ENCODE data around the gene DNAJB5.
"Not testable (repeated sequence)": the region's sequence is repeated elsewhere in the genome, so short reads cannot be mapped to it uniquely, and the experiment has no call there.

The DNAJB5 gene

DNA sequence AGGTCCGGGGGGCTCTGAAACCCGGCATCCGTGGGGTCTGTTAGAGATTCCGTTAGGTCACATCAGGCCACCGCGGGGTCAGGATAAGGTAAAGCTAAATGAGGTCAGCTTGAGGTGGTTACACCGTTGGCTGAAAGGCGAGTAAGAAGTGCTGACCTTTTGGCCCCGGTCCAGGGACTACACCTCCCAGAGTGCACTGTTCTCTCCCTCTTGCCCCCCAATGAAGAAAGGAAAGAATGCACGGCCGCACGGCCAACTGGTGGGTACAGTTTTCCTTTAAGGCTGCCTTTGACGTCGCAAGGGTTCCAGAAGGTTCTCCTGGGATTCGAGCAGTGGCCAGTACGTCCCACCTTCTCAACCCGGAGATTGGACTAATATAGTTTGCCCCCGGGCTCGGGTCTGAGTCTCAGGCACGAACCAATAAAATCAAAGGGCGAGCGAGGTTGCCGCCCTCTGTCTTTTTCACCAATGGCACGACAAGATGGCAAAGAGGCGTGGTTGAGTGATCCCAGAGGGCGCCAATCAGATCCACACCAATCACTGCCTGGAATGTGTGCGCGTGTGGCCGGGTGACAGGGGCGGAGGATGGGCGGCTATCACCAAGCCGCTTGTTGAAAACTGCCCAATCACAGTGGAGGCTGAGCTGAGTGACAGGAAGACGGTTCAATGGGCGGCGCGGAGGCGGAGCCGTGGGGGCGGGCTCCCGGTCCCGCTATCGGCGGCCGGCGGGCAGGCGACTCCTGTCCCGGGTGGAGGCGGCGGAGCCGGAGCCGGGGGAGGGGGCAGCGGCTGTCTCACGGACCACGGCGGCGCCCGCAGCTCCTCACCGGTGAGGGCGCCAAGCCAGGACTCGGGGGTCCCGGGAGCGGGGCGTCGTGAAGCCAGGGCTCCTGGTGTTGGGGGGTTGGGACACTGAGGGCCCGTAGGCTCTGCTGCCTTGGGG lies at the start of gene DNAJB5:
Gene DNAJB5 (plus strand): TSS at position 743 of the 943 bp plus-strand sequence. CDS start 886 bp downstream, outside the sequence.
- peak; percentile 99 for DNase-seq (ENCODE audit: low spot score)

DNA sequence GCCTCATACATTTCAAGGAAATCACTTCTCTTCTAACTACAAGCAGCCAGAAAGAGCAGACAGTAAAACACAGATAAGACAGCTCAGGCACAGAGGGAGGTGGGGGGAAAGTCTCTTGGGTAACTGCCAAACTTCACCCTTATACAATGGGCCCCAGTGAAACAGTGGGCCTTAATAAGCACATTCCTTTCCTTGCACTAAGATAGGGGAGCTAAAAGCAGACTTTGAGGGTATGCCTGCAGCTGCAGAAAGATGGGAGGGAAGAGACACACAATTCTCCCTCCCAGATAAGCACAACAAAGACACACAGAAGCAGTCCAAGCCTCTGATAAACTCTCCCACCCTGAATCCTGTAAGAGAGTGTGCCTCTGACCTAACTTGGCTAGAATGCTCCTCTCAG lies 49.6 kb upstream of the DNAJB5 start:
- not testable (repeated sequence) for DNase-seq (ENCODE audit: low spot score)

DNA sequence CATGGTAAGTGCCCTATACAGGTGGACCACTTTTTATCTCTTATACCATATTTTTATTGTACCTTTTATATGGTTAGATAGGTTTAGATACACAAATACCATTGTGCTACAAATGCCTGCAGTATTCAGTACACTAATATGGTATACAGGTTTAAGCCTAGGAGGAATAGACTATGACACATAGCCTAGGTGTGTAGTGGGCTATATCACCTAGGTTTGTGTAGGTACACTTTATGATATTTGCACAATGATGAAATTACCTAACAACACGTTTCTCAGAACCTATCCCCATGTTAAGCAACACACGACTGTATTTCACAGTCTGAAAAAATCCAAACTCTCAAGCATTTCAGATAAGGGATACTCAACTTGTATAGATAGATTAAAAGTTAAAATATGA lies 41.1 kb upstream of the DNAJB5 start:
- no peak for DNase-seq (ENCODE audit: low spot score)

DNA sequence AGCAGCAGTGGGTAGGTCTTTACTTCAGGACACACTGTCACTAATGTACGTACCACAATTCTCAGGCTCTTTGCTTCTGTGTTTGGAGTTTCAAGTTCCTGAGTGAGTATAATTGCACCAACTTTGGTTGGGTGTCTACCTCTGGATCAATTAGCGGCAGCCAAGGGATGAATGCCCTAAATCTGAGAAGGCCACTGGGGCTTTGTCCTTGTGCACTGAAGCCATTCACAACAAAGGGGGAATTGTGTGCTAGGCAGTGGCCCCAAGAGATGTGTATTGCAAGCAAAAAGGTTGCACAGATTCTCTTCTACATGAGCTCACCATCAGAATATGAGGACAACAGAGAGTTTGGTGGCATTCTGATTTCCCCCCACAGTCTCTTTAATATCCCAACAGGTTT lies 35.3 kb upstream of the DNAJB5 start:
- DNase-seq (ENCODE audit: low spot score) = no peak

DNA sequence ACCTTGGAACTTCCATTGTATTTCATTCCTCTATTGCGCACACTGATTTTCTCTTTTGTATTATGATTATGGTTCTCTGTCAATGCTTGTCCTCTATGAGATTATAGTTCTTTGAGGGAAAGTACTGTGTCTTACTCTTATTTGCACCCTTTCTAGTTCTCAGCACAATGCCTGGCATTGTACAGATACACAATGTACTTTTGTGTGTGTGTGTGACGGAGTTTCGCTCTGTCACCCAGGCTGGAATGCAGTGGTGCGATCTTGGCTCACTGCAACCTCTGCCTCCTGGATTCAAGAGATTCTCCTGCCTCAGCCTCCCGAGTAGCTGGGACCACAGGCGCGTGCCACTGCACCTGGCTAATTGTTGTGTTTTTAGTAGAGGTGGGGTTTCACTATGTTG lies 33.5 kb upstream of the DNAJB5 start:
- DNase-seq (ENCODE audit: low spot score) = not testable (repeated sequence)

DNA sequence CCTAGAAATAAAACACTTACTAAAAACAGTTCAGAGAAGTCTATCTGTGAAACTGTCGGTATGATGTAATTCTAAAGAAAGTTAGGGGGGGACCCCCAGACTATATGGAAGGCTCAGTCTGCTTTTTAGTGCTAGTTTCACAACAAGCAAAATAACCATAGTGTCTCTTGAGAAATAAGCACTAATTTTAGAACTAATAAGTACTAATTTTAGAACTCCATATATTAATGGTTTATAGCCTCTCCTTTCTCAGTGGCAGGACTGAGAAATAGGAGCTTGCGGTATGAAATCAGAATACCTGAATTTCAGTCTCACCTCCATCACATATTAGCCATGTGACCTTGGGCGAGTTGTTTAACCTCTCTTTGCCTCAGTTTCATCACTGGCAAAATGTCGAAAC lies 32.9 kb upstream of the DNAJB5 start:
- DNase-seq (ENCODE audit: low spot score) = no peak

DNA sequence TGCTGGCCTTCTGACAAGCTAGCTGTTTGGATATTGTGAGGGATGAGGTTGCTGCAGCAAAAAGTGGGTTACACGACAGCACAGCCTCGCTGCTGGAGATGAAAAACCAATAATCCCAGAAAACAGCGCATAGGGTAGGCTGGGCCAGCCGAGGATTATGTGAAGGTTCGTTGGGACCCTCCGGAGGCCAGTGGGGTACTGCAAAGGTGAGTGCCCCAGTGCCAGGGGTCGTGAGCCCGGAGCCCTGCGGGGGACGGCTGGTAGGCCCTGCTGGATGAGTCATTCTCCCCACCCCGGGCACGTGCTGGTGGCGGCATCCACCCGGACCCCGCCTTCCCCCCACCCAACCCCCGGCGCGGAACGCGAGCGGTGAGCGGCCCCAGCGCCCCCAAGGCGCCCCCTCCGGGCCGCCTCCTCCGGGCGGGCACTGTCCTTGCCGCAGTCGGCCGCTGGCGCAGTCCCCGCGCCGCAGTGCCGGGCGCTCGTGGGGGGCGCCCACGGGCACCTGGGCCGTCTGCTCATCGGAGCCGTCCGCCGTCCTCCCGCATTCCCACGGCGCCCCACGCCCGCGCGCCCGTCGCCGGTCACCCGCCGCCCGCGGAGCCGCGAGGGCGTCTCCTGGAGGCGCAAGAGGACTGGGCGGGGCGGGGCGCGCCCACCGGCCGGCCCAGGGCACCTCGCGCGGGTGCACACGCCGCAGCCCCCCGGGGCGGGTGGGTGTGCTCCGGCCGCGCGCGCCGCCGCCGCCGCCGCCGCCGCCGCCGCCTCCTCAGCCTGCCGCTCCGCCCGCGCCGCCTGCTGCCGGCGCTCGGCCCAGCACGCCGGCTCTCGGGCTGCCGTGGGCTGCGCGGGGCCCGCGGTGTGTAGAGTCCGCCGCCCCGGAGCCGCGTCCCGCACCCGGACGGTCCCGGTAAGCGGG lies 31.8 kb upstream of the DNAJB5 start, which contains the start of gene PHF24:
Gene PHF24 (plus strand): TSS at position 794 of the 919 bp plus-strand sequence. CDS start 13,014 bp downstream, outside the sequence.
- no peak for DNase-seq (ENCODE audit: low spot score)

DNA sequence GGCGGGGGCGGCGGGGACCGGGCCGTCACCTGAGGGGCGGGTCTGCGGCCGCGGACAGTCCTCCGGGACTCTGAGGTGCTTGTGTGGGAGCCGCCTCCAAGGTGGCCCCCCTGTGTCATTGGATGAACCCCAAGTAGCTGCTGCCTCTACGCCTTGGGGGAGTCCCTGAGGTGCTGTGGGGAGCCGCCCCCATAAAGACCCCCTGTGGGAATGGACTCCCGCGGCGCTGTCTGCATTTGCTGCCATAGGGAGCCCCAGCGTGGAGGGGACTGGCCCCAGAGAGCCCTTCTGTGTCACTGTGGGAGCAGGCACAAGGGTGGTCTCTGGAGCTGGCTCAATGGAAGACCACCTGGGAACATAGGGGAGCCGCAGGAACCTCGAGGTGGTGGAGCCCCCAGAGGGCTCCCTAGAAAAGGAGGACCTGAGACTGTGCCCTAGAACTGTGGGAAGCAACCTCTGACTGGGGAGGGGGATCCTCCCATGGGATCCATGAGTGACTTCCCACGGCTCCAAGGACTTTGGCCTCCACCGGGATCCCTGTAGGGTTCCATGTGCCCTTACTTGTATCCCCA lies 31.0 kb upstream of the DNAJB5 start:
- no peak for DNase-seq (ENCODE audit: low spot score)

DNA sequence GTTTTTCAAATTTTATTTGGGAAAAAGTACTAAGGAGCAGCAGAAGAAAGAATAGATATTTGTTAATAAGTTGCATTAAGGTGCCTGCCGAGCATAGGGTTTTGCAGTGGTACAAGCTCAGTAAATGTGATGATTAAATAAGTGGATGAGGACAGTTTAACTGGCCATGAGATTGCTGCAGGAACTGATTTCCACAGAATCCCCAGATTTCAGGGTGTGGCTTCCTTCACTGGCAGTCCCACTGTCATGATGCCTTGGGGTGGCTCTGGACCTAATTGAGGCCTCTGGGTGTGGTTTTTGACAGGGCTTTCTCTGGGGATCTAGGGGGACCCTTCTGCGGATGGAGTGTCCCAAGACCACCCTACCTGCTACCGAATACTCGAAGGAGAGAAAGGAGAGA lies 30.1 kb upstream of the DNAJB5 start:
- DNase-seq (ENCODE audit: low spot score) = no peak

DNA sequence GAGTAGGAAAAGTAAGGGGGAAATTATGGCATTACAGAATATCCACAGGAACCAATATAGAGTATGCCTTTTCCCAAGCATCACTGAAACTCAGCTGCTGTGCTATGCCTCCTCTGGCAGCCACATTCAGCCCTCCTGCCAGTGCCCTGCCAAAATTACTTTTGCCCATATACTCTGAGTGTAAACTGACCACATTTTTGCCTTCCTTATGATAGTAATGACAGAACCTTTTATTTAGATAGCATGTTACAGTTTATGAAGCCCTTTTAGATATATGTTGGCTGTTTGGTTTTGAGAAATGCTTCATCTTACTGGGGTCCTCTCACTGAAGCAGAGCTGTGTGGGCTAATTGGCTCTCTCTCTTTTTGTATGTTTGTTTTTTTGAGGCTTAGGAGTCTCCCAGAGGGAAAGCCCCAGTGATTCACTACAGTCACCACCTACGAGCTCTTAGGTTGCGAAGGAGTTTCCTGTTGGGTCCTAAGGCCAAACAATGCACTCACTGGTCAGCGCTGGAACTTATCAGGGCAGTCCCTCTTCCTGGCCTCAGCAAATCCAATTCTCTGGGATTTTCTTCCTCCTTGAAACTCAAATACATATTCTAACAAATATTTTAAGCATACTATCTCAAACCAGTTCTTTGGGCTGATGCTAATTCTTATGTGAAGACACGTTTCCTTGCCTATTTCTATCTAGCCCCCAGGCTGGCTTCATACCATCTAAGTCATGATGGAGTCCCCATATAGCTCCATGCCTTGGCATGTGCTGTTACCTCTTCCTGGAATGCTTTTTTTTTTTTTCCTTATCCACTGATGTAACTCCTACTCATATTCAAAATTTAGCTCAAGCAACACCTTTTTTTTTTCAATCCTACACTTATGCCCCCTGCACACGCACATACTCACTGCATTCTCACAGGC lies 27.7 kb upstream of the DNAJB5 start:
- DNase-seq (ENCODE audit: low spot score) = peak; percentile 29

DNA sequence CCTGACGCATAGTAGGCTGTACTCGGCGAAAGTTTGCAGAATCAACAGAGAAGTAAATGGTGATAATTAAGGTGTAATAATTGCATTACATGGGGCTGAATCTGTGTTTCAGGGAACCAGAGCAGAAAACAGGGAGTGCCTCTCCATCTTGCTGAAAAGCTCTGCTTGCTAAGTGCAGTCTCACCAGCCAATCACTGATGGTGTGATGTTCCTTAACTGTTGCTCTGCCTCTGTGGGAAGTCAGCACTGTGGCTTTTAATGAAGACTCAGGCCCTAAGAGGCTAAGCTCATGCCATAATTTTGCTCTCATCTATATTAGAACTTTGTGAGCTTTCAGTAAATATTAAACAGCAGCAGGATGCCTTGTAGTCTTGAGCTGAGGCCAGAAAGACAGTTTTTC lies 27.0 kb upstream of the DNAJB5 start:
- no peak for DNase-seq (ENCODE audit: low spot score)

DNA sequence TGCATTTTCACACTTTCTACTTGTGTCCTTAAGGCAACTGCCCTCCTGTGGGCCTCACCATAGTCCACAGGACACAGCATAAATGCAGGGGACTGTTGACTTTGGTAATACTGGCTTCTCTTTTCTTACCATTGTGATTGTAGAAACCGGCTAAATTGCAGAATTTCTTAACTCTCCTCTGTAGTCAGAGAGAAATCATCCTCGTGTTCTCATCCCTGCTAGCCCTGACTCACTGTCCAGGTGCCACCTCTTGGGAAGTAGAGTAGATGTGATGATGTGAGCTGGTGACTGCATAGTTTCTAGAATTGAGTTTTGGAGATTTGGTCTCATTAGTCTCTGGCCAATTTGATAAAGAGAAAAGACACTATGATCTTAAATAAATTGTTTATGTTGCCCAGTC lies 26.0 kb upstream of the DNAJB5 start:
- DNase-seq (ENCODE audit: low spot score) = no peak

DNA sequence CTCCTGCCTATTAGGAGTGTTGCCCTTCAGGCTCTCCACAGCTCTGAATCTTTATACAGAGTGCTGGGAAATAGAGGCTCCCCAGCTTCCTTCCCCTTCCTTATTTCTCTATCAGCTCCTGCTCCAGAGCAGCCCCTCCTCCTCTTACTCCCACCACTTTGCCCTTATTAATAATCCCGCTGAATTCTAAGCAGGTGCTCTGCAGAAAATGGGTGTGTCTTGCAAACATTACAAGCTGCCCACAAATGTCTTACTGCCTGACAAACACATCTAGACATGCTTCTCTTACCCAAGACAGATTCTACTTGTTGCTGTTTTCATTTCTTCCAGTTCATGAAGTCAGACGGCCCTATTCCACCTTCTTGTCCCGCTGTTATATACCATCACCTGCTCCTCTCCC lies 25.1 kb upstream of the DNAJB5 start:
- no peak for DNase-seq (ENCODE audit: low spot score)

DNA sequence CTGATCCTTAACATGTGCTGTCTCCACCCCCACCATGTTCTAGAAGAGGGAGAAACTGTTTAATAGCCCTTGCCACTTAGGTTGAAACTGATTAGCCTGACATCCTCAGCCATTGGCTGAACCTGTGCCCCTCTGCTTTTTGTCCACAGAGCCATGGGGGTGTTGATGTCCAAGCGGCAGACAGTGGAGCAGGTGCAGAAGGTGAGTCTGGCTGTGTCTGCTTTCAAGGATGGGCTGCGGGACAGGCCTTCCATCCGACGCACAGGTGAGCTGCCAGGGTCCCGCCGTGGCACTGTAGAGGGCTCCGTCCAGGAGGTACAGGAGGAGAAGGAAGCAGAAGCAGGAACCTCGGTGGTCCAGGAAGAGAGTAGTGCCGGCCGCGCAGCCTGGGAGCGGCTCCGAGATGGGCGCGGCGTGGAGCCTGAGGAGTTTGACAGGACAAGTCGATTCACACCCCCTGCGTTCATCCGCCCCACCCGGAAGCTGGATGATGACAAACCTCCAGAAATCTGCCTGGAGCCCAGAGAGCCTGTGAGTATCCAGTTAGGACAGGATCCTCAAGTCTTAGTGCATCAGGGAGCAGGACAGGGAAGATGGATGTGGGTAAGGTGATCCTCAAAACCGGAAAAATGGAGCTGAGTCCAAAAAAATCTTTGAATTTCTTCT lies 18.3 kb upstream of the DNAJB5 start:
- DNase-seq (ENCODE audit: low spot score) = no peak

DNA sequence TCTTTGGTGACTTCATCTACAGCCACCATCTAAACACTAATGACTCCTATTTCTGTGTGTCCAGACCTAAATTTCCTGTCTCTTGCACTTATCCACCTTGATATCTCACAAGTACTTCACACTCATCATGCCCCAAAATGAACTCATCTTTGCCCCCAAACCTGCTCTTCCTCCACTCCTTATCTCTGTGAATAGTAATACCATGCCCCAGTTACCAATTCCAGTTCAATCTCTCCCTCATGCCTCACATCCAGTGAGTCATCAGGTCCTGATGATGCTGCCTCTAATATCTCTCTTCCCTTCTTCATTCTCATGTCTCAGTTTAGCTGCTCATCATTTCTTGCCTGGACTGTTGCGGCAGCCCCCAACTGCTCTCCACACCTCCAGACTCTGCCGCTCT lies 14.9 kb upstream of the DNAJB5 start:
- DNase-seq (ENCODE audit: low spot score) = no peak

DNA sequence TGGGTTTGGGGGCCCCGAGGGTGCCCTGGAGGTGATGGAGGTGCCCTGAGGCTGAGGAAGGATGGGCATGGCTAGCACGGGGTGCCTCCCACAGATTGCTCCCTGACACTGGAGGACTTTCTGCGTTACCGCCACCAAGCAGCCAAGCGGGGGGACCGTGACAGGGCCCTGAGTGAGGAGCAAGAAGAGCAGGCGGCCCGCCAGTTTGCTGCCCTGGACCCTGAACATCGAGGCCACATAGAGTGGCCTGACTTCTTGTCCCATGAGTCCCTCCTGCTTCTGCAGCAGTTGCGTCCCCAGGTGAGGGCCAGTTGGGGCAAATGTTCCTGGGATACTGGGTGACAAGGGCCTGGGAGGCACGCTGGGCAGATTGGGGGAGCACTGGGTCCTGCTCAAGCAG lies 13.1 kb upstream of the DNAJB5 start:
- no peak for DNase-seq (ENCODE audit: low spot score)

DNA sequence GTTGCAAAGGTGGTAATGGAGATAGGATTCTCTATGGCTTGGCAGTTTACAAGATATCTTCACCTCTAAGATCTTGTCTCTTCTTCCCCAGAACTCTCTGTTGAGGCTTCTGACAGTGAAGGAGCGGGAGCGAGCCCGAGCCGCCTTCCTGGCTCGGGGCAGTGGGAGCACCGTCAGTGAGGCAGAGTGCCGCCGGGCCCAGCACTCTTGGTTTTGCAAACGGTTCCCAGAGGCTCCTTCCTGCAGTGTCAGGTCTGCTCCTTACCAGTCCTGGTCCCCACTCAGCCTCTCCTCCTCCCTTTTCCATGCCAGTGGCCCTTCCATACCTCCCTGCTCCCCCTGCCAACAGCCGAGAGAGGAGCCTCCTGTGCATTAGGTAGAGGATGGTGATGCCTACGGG lies 12.6 kb upstream of the DNAJB5 start:
- DNase-seq (ENCODE audit: low spot score) = no peak

DNA sequence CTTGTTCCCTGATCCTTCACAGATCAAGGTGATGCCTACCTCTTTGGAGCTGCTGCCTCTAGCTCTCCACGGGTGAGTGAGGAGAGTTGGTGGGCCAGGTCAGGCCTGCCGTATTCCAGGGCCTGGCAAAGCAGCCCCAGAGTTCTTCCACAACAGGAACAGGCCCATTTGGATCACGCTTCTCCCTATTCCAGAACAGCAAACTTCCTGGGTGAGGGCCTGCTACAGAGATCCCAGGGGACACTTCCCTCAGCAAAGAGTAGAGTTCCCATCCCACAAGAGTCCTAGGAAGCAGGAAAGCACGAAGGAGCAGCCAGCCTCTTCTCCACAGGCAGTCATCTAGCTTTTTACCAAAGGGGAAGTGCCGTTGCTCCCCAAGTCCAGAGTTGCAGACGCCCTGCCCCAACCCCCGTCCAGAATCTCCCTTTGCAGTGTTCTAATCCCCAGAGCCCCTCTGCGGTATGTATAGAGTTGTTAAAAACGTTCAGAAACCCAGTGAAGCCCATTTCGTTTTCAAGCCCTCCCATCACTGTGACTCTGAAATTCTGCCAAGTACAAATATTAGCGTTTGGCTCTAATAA lies 9.3 kb upstream of the DNAJB5 start:
- DNase-seq (ENCODE audit: low spot score) = no peak

DNA sequence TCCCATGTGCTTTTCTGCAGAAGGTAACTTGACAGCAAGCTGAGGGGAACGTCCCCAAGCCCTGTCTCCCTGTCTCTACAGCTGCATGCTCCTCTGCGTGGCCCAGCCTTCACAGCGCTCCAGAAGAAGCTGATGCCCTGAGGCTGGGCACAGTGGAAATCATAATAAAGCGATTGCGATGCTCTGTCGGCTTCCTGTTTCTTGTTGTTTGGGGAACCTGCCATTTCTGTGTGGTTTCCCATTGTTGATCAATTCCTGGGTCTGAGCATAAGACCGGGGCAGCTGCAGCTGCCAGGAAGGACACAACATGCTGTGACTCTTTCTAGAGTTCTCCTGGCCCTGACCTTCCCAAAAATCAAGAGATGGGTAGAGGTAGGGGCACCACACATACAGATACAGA lies 7.2 kb upstream of the DNAJB5 start:
- DNase-seq (ENCODE audit: low spot score) = no peak

DNA sequence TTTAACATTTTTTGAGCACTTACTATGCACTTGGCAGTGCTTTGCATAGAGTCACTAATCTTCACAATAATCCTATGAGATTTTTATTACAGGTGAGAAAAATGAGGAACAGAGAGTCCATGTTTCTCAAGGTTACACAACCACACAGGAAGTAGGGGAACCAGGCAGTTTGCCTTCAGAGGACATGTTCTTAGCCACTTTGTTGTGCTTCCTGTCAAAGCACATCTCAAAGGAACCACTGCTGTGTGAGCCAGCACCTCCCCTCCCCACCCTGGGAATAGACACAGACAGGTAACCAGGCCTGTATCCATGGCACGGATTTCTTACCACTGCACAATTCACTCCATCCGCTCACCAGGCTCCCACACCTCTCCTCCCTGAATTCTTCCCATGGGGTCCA lies 6.3 kb upstream of the DNAJB5 start:
- DNase-seq (ENCODE audit: low spot score) = no peak

Data from RKO (cell line).